DOHH2 (cell line): ENCODE measurements around the gene F8.

Source experiments
- H3F3A ChIP-seq: fragments of 200-600 bp; sonication (generic), shearing (Covaris generic); 2 replicates; pipeline ENCODE4 v1.6.0; 2016; ENCODE audit warnings: antibody characterized with exemption, mild to moderate bottlenecking; ENCODE audit not compliant: control insufficient read depth, insufficient read depth
- H3K27ac ChIP-seq: fragments of 200-600 bp; sonication (generic); 2 replicates; pipeline ENCODE4 v1.5.1; 2014; ENCODE audit warnings: low read depth, mild to moderate bottlenecking, low read length, moderate library complexity
- H3K27me3 ChIP-seq: fragments of 200-600 bp; sonication (generic); 2 replicates; pipeline ENCODE4 v1.6.1; 2014; ENCODE audit warnings: mild to moderate bottlenecking, low read length, mixed read lengths; ENCODE audit not compliant: control insufficient read depth
- H3K36me3 ChIP-seq: fragments of 200-600 bp; sonication (generic); 2 replicates; pipeline ENCODE4 v1.6.1; 2014; ENCODE audit warnings: mild to moderate bottlenecking, low read length, moderate library complexity, mixed read lengths; ENCODE audit not compliant: control insufficient read depth
- H3K4me1 ChIP-seq: fragments of 200-600 bp; sonication (generic); 2 replicates; pipeline ENCODE4 v1.6.1; 2014; ENCODE audit warnings: mild to moderate bottlenecking, low read length, mixed read lengths; ENCODE audit not compliant: control insufficient read depth
- H3K4me2 ChIP-seq: fragments of 200-600 bp; sonication (generic); 2 replicates; pipeline ENCODE4 v1.6.0; 2014; ENCODE audit warnings: mild to moderate bottlenecking, low read length, moderate library complexity
- H3K4me3 ChIP-seq: fragments of 200-600 bp; sonication (generic); 2 replicates; pipeline ENCODE4 v1.5.1; 2014; ENCODE audit warnings: mild to moderate bottlenecking, low read length, mixed read lengths
- H3K79me2 ChIP-seq: fragments of 200-600 bp; sonication (generic); 2 replicates; pipeline ENCODE4 v1.6.1; 2014; ENCODE audit warnings: mild to moderate bottlenecking, low read length, mixed read lengths; ENCODE audit not compliant: control insufficient read depth
- H3K9me2 ChIP-seq: fragments of 200-600 bp; sonication (generic); replicated peaks from 2 replicates; pipeline ENCODE4 v1.6.1; 2014; ENCODE audit warnings: mild to moderate bottlenecking, low read length, mixed read lengths; ENCODE audit not compliant: control insufficient read depth
- H3K9me3 ChIP-seq: fragments of 200-600 bp; sonication (generic); 2 replicates; pipeline ENCODE4 v1.6.1; 2014; ENCODE audit warnings: antibody characterized with exemption, low read length, mixed read lengths; ENCODE audit not compliant: control insufficient read depth, insufficient read depth
- H4K20me1 ChIP-seq: fragments of 200-600 bp; sonication (generic); 2 replicates; pipeline ENCODE4 v1.6.0; 2014; ENCODE audit warnings: low read depth, mild to moderate bottlenecking, antibody characterized with exemption, low read length, moderate library complexity; ENCODE audit not compliant: control insufficient read depth, insufficient read depth
- CTCF ChIP-seq: fragments of 200-600 bp; sonication (generic); IDR thresholded peaks from one replicate; pipeline ENCODE4 v1.5.1; 2014; ENCODE audit warnings: antibody characterized with exemption, mild to moderate bottlenecking, low read depth, low read length; ENCODE audit not compliant: poor library complexity, severe bottlenecking
- EZH2phosphoT487 ChIP-seq: fragments of 200-600 bp; sonication (generic); IDR thresholded peaks from 2 replicates; pipeline ENCODE4 v1.6.1; 2017; ENCODE audit warnings: borderline replicate concordance, mild to moderate bottlenecking, antibody characterized with exemption, low read length, moderate library complexity, mixed read lengths

The F8 gene

DNA sequence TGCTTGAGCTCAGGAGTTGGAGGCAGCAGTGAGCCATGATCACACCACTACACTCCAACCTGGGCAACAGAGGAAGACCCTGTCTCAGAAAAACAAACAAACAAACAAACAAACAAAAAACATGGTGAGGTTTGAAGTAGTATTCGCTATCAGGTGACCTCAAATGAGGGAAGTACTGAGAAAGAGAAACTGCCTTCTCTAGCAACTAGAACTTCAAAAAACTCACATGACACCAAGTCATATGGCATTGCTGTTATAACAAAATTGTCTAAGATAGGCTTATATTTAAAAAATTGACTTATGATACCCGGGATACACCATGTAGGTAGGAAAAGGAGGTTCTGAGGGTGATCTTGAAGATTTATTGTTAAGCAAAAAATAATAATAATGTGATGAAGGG, 227.5 kb downstream of the F8 start:
- TF ChIP-seq CTCF = no peak
- TF ChIP-seq EZH2phosphoT487 = no peak
- no peaks in the 10 kb centered on the region for H3K4me1 ChIP-seq

GRCh38 chrX:154793084-154793795, 229.3 kb downstream of the F8 start:
- Histone ChIP-seq H3K4me3 (no peak overlapping the region), H3K4me2 (no peak overlapping the region), H3F3A (no peaks in the 10 kb centered on the region), H4K20me1 (no peaks in the 10 kb centered on the region), H3K9me3 (no peaks in the 10 kb centered on the region), H3K9me2 (no peaks in the 10 kb centered on the region), H3K36me3 (no peaks in the 10 kb centered on the region), H3K27me3 (no peaks in the 10 kb centered on the region), H3K27ac (no peak overlapping the region), H3K4me1 (no peaks in the 10 kb centered on the region), H3K79me2 (no peaks in the 10 kb centered on the region)
- no peak for TF ChIP-seq CTCF
- TF ChIP-seq EZH2phosphoT487 = no peak

More for the DNA sequence above, 227.5 kb downstream of the F8 start:
- no peak overlapping the region for H3K4me3 ChIP-seq
- H4K20me1 ChIP-seq = no peaks in the 10 kb centered on the region
- no peaks in the 10 kb centered on the region for H3K79me2 ChIP-seq
- no peaks in the 10 kb centered on the region for H3F3A ChIP-seq
- H3K9me3 ChIP-seq = no peaks in the 10 kb centered on the region
- no peak overlapping the region for H3K4me2 ChIP-seq
- no peak overlapping the region for H3K27ac ChIP-seq
- no peaks in the 10 kb centered on the region for H3K36me3 ChIP-seq
- no peaks in the 10 kb centered on the region for H3K9me2 ChIP-seq
- H3K27me3 ChIP-seq = no peaks in the 10 kb centered on the region

DNA sequence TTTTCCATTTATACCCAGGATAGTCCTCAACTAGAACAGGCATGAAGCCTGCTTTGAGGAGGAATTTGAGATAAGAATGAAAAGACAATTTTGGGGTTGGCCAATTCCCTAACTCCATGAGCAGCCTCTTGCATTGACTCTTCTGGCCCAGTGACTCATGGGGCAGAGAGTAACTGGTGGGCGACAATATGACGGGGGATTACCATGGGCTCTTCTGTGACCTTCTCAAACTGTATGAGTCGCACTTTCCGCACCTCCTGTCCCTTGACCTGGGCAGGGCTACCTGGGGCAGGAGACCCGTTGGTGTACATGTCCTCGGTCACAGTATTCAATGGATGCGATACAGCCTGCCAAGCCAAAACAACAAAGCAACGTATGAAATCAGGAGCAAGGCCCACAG, 230.6 kb downstream of the F8 start:
- no peaks in the 10 kb centered on the region for H3K9me2 ChIP-seq
- no peaks in the 10 kb centered on the region for H4K20me1 ChIP-seq
- TF ChIP-seq EZH2phosphoT487 (no peak), CTCF (no peak)
- no peak overlapping the region for H3K4me3 ChIP-seq
- no peaks in the 10 kb centered on the region for H3K79me2 ChIP-seq
- no peak overlapping the region for H3K27ac ChIP-seq
- H3K36me3 ChIP-seq = no peaks in the 10 kb centered on the region
- no peak overlapping the region for H3K4me2 ChIP-seq
- no peaks in the 10 kb centered on the region for H3F3A ChIP-seq
- no peaks in the 10 kb centered on the region for H3K4me1 ChIP-seq
- no peaks in the 10 kb centered on the region for H3K27me3 ChIP-seq
- no peaks in the 10 kb centered on the region for H3K9me3 ChIP-seq
